ENCODE results near the gene INTS15.
A peak's percentile ranks its signal among the peaks of the same experiment; 100 is the strongest.

The INTS15 gene

GRCh38 chr7:6577369-6578113 is 12.3 kb upstream of the INTS15 start, which contains the start of gene ZDHHC4:
Gene ZDHHC4, plus strand, starts transcription at chr7:6577454. Its CDS starts 3,108 bp downstream, at chr7:6580562.
- DNase-seq (ENCODE audit: low spot score): peak; percentile 91

DNA sequence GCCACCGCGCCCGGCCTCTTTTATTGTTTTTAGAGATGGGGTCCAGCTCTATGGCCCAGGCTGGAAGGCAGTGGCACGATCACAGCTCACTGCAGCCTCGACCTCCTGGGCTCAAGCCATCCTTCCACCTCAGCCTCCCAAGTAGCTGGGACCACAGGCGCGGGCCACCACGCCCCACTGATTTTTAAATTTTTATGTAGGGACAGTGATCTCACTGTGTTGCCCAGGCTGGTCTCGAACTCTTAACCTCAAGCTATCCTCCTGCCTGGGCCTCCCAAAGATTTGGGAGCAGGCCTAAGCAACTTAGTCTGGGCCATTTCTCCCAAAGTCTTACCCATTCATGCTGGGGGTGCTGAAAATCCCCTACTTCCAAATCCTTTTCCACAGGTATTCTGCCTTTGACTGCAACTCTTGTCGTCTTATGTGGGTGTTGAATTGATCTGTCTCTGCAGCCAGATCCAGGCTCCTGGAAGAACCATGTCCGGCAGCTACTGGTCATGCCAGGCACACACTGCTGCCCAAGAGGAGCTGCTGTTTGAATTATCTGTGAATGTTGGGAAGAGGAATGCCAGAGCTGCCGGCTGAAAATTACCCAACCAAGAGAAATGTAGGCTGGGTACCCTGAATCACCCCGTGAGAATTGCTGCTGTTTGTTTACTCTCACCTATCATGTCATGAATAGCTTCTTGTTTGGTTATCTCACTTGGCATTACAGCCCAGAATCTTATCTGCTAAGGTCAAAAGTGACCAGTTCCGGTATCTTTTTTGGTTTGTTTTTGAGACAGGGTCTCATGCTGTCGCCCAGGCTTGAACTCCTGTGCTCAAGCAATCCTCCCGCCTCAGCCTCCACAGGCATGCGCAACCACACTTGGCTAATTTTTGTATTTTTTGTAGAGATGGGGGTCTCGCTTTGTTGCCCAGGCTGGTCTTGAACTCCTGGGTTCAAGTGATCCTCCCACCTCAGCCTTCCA is 11.4 kb upstream of the INTS15 start:
- DNase-seq (ENCODE audit: low spot score): no peak

DNA sequence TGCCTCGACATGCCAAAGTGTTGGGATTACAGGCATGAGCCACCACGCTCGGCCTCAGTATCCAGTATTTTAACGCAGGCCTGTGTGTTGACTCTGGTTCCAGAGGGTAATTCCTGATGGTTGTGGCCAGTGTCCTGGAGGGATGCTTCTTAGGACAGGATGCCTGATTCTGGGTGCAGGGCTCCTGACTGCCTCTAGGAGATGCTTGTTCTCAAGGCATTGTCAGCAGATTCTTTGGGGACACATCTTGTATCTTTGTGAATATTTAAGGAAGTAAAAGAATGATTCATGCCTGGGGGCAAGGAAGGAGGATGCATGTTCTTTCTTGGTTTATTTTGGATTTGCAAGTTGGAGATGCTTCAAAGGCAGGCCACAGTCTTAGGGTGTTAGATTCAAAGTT is 10.4 kb upstream of the INTS15 start:
- DNase-seq (ENCODE audit: low spot score): no peak

DNA sequence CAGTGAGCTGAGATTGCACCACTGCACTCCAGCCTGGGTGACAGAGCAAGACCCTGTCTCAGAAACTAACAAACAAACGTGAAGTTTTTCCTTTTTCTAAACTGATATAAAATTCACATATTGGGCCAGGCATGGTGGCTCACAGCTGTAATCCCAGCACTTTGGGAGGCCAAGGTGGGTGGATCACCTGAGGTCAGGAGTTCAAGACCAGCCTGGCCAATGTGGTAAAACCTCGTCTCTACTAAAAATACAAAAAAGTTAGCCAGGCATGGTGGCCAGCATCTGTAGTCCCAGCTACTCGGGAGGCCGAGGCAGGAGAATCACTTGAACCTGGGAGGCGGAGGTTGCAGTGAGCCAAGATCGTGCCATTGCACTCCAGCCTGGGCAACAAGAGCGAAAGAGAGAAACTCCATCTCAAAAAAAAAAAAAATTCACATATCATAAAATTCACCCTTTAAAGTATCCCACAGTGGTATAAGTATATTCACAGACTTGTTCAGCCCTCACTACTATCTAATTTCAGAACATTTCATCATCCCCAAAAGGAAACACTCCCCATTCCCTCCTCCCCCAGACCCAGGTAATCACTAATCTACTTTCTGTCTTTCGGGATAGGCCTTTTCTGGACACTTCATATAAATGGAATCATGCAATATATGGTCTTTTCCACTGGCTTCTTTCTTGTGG is 3.9 kb upstream of the INTS15 start:
- peak; percentile 46 for DNase-seq (ENCODE audit: low spot score)

GRCh38 chr7:6588566-6588965 is 1.3 kb upstream of the INTS15 start:
- DNase-seq (ENCODE audit: low spot score): no peak

- no peak for DNase-seq (ENCODE audit: low spot score)
These were observed 531 bp upstream of the INTS15 start for GRCh38 chr7:6589151-6589828.

GRCh38 chr7:6590645-6591110 is 857 bp downstream of the INTS15 start:
- DNase-seq (ENCODE audit: low spot score): peak; percentile 68

DNA sequence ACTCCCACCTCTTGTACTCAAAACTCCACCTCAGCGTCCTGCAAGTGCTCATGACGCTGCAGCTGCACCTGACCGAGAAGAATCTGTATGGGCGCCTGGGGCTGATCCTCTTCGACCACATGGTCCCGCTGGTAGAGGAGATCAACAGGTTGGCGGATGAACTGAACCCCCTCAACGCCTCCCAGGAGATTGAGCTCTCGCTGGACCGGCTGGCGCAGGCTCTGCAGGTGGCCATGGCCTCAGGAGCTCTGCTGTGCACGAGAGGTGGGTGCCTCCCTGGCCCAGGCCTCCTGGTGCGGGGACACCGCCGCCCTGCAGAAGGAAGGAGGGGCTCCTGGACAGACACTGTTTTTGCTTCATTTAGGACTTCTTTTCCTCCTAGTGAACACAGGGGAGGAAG is 10.3 kb downstream of the INTS15 start:
- no peak for DNase-seq (ENCODE audit: low spot score)

GRCh38 chr7:6604458-6604857 is 14.6 kb downstream of the INTS15 start:
- DNase-seq (ENCODE audit: low spot score): no peak

- DNase-seq (ENCODE audit: low spot score): no peak
These were observed 17.2 kb downstream of the INTS15 start for GRCh38 chr7:6606866-6607583.

DNA sequence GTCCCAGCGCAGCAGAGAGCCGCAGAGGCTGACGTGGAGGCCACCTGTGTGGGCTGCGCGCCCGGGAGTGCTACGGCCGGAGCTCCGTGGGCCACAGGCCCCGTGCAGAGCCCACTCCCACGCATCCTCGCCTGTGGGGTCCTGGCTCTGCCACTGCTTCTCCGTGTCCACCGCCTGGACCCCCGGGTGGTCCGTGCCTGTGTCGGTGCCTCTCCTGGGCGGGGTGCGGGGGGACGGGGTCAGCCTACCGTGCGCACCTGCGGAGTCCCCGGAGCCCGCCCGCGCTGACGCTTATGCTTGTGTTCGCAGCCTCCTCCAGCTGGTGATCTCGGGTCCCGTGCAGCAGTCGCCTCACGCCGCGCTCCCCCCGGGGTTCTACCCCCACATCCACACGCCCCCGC is 17.8 kb downstream of the INTS15 start:
- no peak for DNase-seq (ENCODE audit: low spot score)

DNA sequence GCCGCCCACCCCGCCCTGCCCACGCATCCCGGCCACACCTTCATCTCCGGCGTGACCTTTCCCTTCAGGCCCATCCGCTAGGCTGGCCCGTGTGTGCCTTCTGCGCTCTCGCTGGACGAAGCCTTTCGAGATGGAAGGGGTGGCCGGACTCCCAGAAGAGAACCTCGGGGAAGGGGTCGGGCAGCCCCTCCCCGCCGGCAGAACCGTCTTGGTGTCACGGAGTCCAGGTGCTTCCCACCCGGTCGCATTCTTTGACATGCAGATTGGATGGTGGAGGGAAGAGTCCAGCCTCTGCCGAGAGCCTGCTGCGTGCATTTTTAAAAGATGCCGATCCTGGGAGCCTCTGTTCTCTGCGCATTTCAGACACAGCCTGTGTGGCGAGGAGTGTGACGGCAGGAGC is 18.3 kb downstream of the INTS15 start:
- no peak for DNase-seq (ENCODE audit: low spot score)

GRCh38 chr7:6608794-6609193 is 19.0 kb downstream of the INTS15 start:
- no peak for DNase-seq (ENCODE audit: low spot score)

- DNase-seq (ENCODE audit: low spot score): no peak
These were observed 23.0 kb downstream of the INTS15 start for GRCh38 chr7:6612819-6613218.

- no peak for DNase-seq (ENCODE audit: low spot score)
These were observed 23.9 kb downstream of the INTS15 start for GRCh38 chr7:6613706-6614105.

GRCh38 chr7:6614953-6615722 is 25.3 kb downstream of the INTS15 start, which contains the start of gene ZNF853:
Gene ZNF853, plus strand, starts transcription at chr7:6615610. Its CDS starts 565 bp downstream, at chr7:6616175.
- no peak for DNase-seq (ENCODE audit: low spot score)

GRCh38 chr7:6615723-6616555 is 26.1 kb downstream of the INTS15 start:
- peak; percentile 40 for DNase-seq (ENCODE audit: low spot score)

GRCh38 chr7:6616854-6617643 is 27.2 kb downstream of the INTS15 start:
- DNase-seq (ENCODE audit: low spot score): no peak

Measured in SW480 (cell line).